Stimulated activated CD8-positive, alpha-beta memory T cell treated with anti-CD3 and anti-CD28 coated beads, Interleukin-4, amount 100 ng/mL, for 48 hours (primary cell): Measurements from ENCODE around the gene FKBP9.
"Not testable (repeated sequence)": the region's sequence is repeated elsewhere in the genome, so short reads cannot be mapped to it uniquely, and the experiment has no call there.

Experiments used
- DNase-seq: peaks from one replicate; pipeline ENCODE4 v3.0.0-alpha.2; 2020

FKBP9 gene

GRCh38 chr7:32957326-32958045, at the start of gene FKBP9:
Gene FKBP9, plus strand, starts transcription at chr7:32957440. Its CDS starts 134 bp downstream, at chr7:32957574.
- DNase-seq: peak; percentile 28

- no peak for DNase-seq
Measured at GRCh38 chr7:32910195-32910594, 47.0 kb upstream of the FKBP9 start.

- no peak for DNase-seq
Measured at GRCh38 chr7:32914184-32914583, 43.1 kb upstream of the FKBP9 start.

GRCh38 chr7:32915041-32915536, 42.2 kb upstream of the FKBP9 start:
- no peak for DNase-seq

- DNase-seq: no peak
Measured at GRCh38 chr7:32916006-32916405, 41.2 kb upstream of the FKBP9 start.

- DNase-seq: not testable (repeated sequence)
Measured at GRCh38 chr7:32916994-32917393, 40.2 kb upstream of the FKBP9 start.

GRCh38 chr7:32921896-32922295, 35.3 kb upstream of the FKBP9 start:
- DNase-seq: no peak

GRCh38 chr7:32928785-32929298, 28.4 kb upstream of the FKBP9 start:
- DNase-seq: no peak

GRCh38 chr7:32929430-32930143, 27.7 kb upstream of the FKBP9 start:
- DNase-seq: no peak

- DNase-seq: no peak
Measured at GRCh38 chr7:32930378-32930777, 26.9 kb upstream of the FKBP9 start.

GRCh38 chr7:32935558-32935957, 21.7 kb upstream of the FKBP9 start:
- no peak for DNase-seq

- no peak for DNase-seq
Measured at GRCh38 chr7:32936689-32937088, 20.6 kb upstream of the FKBP9 start.

- no peak for DNase-seq
Measured at GRCh38 chr7:32937344-32938174, 19.7 kb upstream of the FKBP9 start.

GRCh38 chr7:32941181-32941580, 16.1 kb upstream of the FKBP9 start:
- DNase-seq: no peak

- no peak for DNase-seq
Measured at GRCh38 chr7:32941681-32942414, 15.4 kb upstream of the FKBP9 start.

GRCh38 chr7:32942415-32943251, 14.6 kb upstream of the FKBP9 start:
- peak; percentile 80 for DNase-seq

- DNase-seq: no peak
Measured at GRCh38 chr7:32943252-32944030, 13.8 kb upstream of the FKBP9 start.

GRCh38 chr7:32947420-32947983, 9.7 kb upstream of the FKBP9 start:
- DNase-seq: no peak

GRCh38 chr7:32948202-32948601, 9.0 kb upstream of the FKBP9 start:
- DNase-seq: no peak

GRCh38 chr7:32952876-32953275, 4.4 kb upstream of the FKBP9 start:
- DNase-seq: no peak
